Neural cell (in vitro differentiated cells): ENCODE measurements around the gene CDON.

Experiments
- CTCF ChIP-seq: fragments of 450-650 bp; IDR thresholded peaks from 2 replicates; pipeline ENCODE4 v1.5.1; 2014; ENCODE audit warnings: antibody characterized with exemption, mild to moderate bottlenecking, moderate library complexity; ENCODE audit not compliant: poor library complexity, severe bottlenecking
- EP300 ChIP-seq: fragments of 450-650 bp; conservative IDR thresholded peaks from 2 replicates; pipeline ENCODE4 v1.6.1; 2014; ENCODE audit warnings: antibody characterized with exemption, mild to moderate bottlenecking, moderate library complexity; ENCODE audit not compliant: poor library complexity, severe bottlenecking
- EZH2 ChIP-seq: fragments of 200-600, 300-800 bp; shearing (Covaris generic), sonication (generic); IDR thresholded peaks from 2 replicates; pipeline ENCODE4 v1.6.1; 2014; ENCODE audit warnings: antibody characterized with exemption, low read length, borderline replicate concordance, mild to moderate bottlenecking; ENCODE audit not compliant: insufficient read depth, poor library complexity, severe bottlenecking
- MXI1 ChIP-seq: fragments of 450-650 bp; conservative IDR thresholded peaks from 2 replicates; pipeline ENCODE4 v1.6.1; 2014; ENCODE audit warnings: antibody characterized with exemption, mild to moderate bottlenecking; ENCODE audit not compliant: poor library complexity, severe bottlenecking
- POLR2AphosphoS5 ChIP-seq: IDR thresholded peaks from 2 replicates; pipeline ENCODE4 v1.6.1; 2012
- RAD21 ChIP-seq: fragments of 450-650 bp; conservative IDR thresholded peaks from 2 replicates; pipeline ENCODE4 v1.6.1; 2014; ENCODE audit warnings: antibody characterized with exemption, mild to moderate bottlenecking, moderate library complexity
- REST ChIP-seq: IDR thresholded peaks from 2 replicates; pipeline ENCODE4 v1.6.1; 2012; ENCODE audit warnings: borderline replicate concordance

GRCh38 chr11:125945011-125945796 lies 117.5 kb downstream of the CDON start:
- TF ChIP-seq CTCF (no peak), POLR2AphosphoS5 (no peak), EP300 (no peak), MXI1 (no peak), REST (no peak), EZH2 (no peak), RAD21 (no peak)
